HEK293T (cell line): ENCODE data around the gene PHYKPL.

Source experiments
- ARNT ChIP-seq: fragments of 450-650 bp; IDR thresholded peaks from 2 replicates; pipeline ENCODE4 v1.6.1; 2017; ENCODE audit warnings: mild to moderate bottlenecking
- FOXA1 ChIP-seq: fragments of 450-650 bp; IDR thresholded peaks from 2 replicates; pipeline ENCODE4 v1.6.1; 2016; ENCODE audit warnings: mild to moderate bottlenecking
- FOXK2 ChIP-seq: fragments of 450-650 bp; IDR thresholded peaks from 2 replicates; pipeline ENCODE4 v1.6.1; 2016; ENCODE audit warnings: mild to moderate bottlenecking
- HDGF ChIP-seq: fragments of 450-650 bp; IDR thresholded peaks from 2 replicates; pipeline ENCODE4 v1.6.1; 2017; ENCODE audit warnings: antibody characterized with exemption, borderline replicate concordance
- SP1 ChIP-seq: fragments of 450-650 bp; IDR thresholded peaks from 2 replicates; pipeline ENCODE4 v1.6.1; 2017

GRCh38 chr5:178204935-178205748 is 27.5 kb downstream of the PHYKPL start:
- TF ChIP-seq SP1 (no peak), HDGF (no peak), ARNT (no peak), FOXK2 (no peak), FOXA1 (no peak)
